Measurements from ENCODE around the gene TMC4.

DNA sequence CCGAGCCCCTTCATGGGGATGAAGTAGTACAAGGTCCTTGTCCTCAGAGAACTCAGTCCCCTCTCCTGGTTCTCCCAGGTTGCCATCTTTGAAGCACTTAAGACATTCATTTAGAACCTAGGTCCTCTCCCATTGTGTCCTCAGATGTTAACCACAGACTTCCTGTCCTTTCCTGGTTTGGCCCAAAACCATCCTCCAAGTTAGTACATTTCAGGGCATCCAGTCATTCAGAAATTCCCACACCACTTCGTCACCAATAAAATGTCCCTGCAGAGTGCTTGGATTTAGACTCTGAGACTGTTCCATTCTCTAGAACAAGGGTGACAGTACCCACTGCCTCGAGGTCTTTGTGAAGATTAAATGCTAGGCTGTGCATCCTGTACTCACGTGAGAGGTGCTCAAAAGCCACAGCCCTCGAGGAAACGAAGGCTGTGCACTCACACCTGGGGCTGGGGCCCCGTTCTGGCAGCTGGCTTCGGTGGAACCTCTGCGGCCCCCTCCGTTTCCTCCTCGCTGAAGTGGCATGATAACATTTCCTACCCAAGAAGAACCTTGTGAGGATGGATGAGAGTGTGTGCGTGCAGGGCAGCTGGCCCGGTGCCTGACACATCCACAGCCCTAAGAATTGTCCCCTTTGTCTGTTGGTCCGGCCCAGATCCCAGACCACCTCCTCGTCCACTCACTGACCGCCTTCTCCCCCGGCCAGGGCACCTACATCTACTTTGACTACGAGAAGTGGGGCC, 18.2 kb downstream of the TMC4 start:
- no peak for TF ChIP-seq POLR2A (IDR thresholded peaks at IDR 0.05)
- TF ChIP-seq CTCF (IDR thresholded peaks at IDR 0.05): no peak

Data from adrenal gland (tissue), 5 donors.